Measurements from ENCODE around the gene KAT7. TPM values are rescaled to one million over a fixed set of nuclear protein-coding genes. Genes with fewer than 3 reads are reported as not detected.
A peak's percentile ranks its signal among the peaks of the same experiment; 100 is the strongest.

Gene KAT7
- total RNA-seq, 1 experiment from 2014 or later: 39.4 TPM

- no peak overlapping the region for H3K4me3 ChIP-seq
Observed at GRCh38 chr17:49846938-49847712, 58.6 kb downstream of the KAT7 start.

GRCh38 chr17:49848019-49848473 lies 59.6 kb downstream of the KAT7 start, which contains the start of gene TAC4:
TSS of gene TAC4 (minus strand) at chr17:49848069. CDS start at chr17:49848017, 52 bp downstream.
- H3K9me3 ChIP-seq (replicated peaks): peaks cover 5% of the 10 kb centered on the region; the same call in 1 of the 2 replicates
- no peak within 1 kb of the TSS for H3K4me3 ChIP-seq
- H3K27me3 ChIP-seq (replicated peaks): peaks cover 17% of the 10 kb centered on the region
- H3K27ac ChIP-seq: no peak within 1 kb of the TSS
- no peak for DNase-seq (ENCODE audit: low read depth in 1 of 2, low spot score in 2 of 2)
- H3K4me1 ChIP-seq (replicated peaks): peaks cover 21% of the 10 kb centered on the region
- H3K36me3 ChIP-seq: no peaks in the 10 kb centered on the region

More at GRCh38 chr17:49846938-49847712, 58.6 kb downstream of the KAT7 start:
- peaks cover 5% of the 10 kb centered on the region; the same call in 1 of the 2 replicates for H3K9me3 ChIP-seq (replicated peaks)
- no peaks in the 10 kb centered on the region for H3K36me3 ChIP-seq
- H3K27ac ChIP-seq: no peak overlapping the region
- H3K27me3 ChIP-seq (replicated peaks): peaks cover 16% of the 10 kb centered on the region
- no peak for DNase-seq (ENCODE audit: low read depth in 1 of 2, low spot score in 2 of 2)
- peaks cover 21% of the 10 kb centered on the region for H3K4me1 ChIP-seq (replicated peaks)

- Histone ChIP-seq H3K27me3 (replicated peaks) (peaks cover 23% of the 10 kb centered on the region), H3K27ac (no peak overlapping the region), H3K9me3 (replicated peaks) (peaks cover 5% of the 10 kb centered on the region; the same call in 1 of the 2 replicates), H3K4me1 (replicated peaks) (peaks cover 21% of the 10 kb centered on the region), H3K4me3 (no peak overlapping the region), H3K36me3 (no peaks in the 10 kb centered on the region)
- DNase-seq (ENCODE audit: low read depth in 1 of 2, low spot score in 2 of 2): no peak
Observed at GRCh38 chr17:49848739-49849138, 60.3 kb downstream of the KAT7 start.

GRCh38 chr17:49850218-49850610 lies 61.7 kb downstream of the KAT7 start:
- Histone ChIP-seq H3K4me3 (no peak overlapping the region), H3K36me3 (no peaks in the 10 kb centered on the region), H3K27ac (no peak overlapping the region), H3K9me3 (replicated peaks) (peaks cover 5% of the 10 kb centered on the region; the same call in 1 of the 2 replicates), H3K4me1 (replicated peaks) (peaks cover 18% of the 10 kb centered on the region), H3K27me3 (replicated peaks) (peaks cover 29% of the 10 kb centered on the region)
- DNase-seq (ENCODE audit: low read depth in 1 of 2, low spot score in 2 of 2): no peak

GRCh38 chr17:49850772-49851386 lies 62.4 kb downstream of the KAT7 start:
- Histone ChIP-seq H3K4me3 (peak overlapping the region; percentile 47), H3K27me3 (replicated peaks) (peaks cover 31% of the 10 kb centered on the region), H3K9me3 (replicated peaks) (peaks cover 5% of the 10 kb centered on the region; the same call in 1 of the 2 replicates), H3K27ac (no peak overlapping the region), H3K36me3 (no peaks in the 10 kb centered on the region), H3K4me1 (replicated peaks) (peaks cover 18% of the 10 kb centered on the region)
- peak in 1 of 2 experiments; percentile 29 for DNase-seq (ENCODE audit: low read depth in 1 of 2, low spot score in 2 of 2)

GRCh38 chr17:49851387-49852291 lies 63.2 kb downstream of the KAT7 start:
- Histone ChIP-seq H3K27ac (no peak overlapping the region), H3K27me3 (replicated peaks) (peaks cover 34% of the 10 kb centered on the region), H3K4me3 (peak overlapping the region; percentile 47), H3K36me3 (no peaks in the 10 kb centered on the region), H3K9me3 (replicated peaks) (peaks cover 5% of the 10 kb centered on the region; the same call in 1 of the 2 replicates), H3K4me1 (replicated peaks) (peaks cover 18% of the 10 kb centered on the region)
- peak; percentile 66 to 84 for DNase-seq (ENCODE audit: low read depth in 1 of 2, low spot score in 2 of 2)

- peaks cover 43% of the 10 kb centered on the region for H3K27me3 ChIP-seq (replicated peaks)
- H3K4me1 ChIP-seq (replicated peaks): peaks cover 18% of the 10 kb centered on the region
- no peak for DNase-seq (ENCODE audit: low read depth in 1 of 2, low spot score in 2 of 2)
- no peak overlapping the region for H3K4me3 ChIP-seq
- H3K36me3 ChIP-seq: no peaks in the 10 kb centered on the region
- H3K27ac ChIP-seq: no peak overlapping the region
- peaks cover 5% of the 10 kb centered on the region; the same call in 1 of the 2 replicates for H3K9me3 ChIP-seq (replicated peaks)
Observed at GRCh38 chr17:49853470-49854015, 65.1 kb downstream of the KAT7 start.

- H3K36me3 ChIP-seq: no peaks in the 10 kb centered on the region
- H3K27ac ChIP-seq: no peak overlapping the region
- DNase-seq (ENCODE audit: low read depth in 1 of 2, low spot score in 2 of 2): no peak
- peaks cover 5% of the 10 kb centered on the region; the same call in 1 of the 2 replicates for H3K9me3 ChIP-seq (replicated peaks)
- peaks cover 18% of the 10 kb centered on the region for H3K4me1 ChIP-seq (replicated peaks)
- no peak overlapping the region for H3K4me3 ChIP-seq
- H3K27me3 ChIP-seq (replicated peaks): peaks cover 49% of the 10 kb centered on the region
Observed at GRCh38 chr17:49854126-49854525, 65.6 kb downstream of the KAT7 start.

GRCh38 chr17:49858796-49859195 lies 70.3 kb downstream of the KAT7 start:
- H3K27me3 ChIP-seq (replicated peaks): peaks cover 35% of the 10 kb centered on the region

GRCh38 chr17:49859991-49860953 lies 71.8 kb downstream of the KAT7 start:
- Histone ChIP-seq H3K36me3 (no peaks in the 10 kb centered on the region), H3K4me3 (no peak overlapping the region), H3K27me3 (replicated peaks) (peaks cover 29% of the 10 kb centered on the region), H3K9me3 (replicated peaks) (no peaks in the 10 kb centered on the region), H3K4me1 (replicated peaks) (peaks cover under 1% of the 10 kb centered on the region), H3K27ac (no peak overlapping the region)
- DNase-seq (ENCODE audit: low read depth in 1 of 2, low spot score in 2 of 2): no peak

More at GRCh38 chr17:49858796-49859195, 70.3 kb downstream of the KAT7 start:
- no peaks in the 10 kb centered on the region for H3K36me3 ChIP-seq
- no peak for DNase-seq (ENCODE audit: low read depth in 1 of 2, low spot score in 2 of 2)
- H3K4me3 ChIP-seq: no peak overlapping the region
- no peak overlapping the region for H3K27ac ChIP-seq
- no peaks in the 10 kb centered on the region for H3K4me1 ChIP-seq (replicated peaks)
- H3K9me3 ChIP-seq (replicated peaks): no peaks in the 10 kb centered on the region

GRCh38 chr17:49861150-49861884 lies 72.8 kb downstream of the KAT7 start:
- Histone ChIP-seq H3K27me3 (replicated peaks) (peaks cover 26% of the 10 kb centered on the region), H3K9me3 (replicated peaks) (no peaks in the 10 kb centered on the region), H3K4me3 (no peak overlapping the region), H3K4me1 (replicated peaks) (peaks cover 10% of the 10 kb centered on the region), H3K27ac (no peak overlapping the region), H3K36me3 (no peaks in the 10 kb centered on the region)
- DNase-seq (ENCODE audit: low read depth in 1 of 2, low spot score in 2 of 2): peak in 1 of 2 experiments; percentile 48

All from SJSA1 (cell line).